HG03139 (cell line): Measurements from ENCODE around the gene SERBP1.

Experiments used
- ATAC-seq: cut with Tn5 transposase; IDR thresholded peaks from one replicate; pipeline ENCODE4 v1.9.1; 2021; ENCODE audit not compliant: unreplicated experiment

The SERBP1 gene

GRCh38 chr1:67368046-67368514, 62.1 kb downstream of the SERBP1 start:
- no peak for ATAC-seq

GRCh38 chr1:67367370-67368045, 62.7 kb downstream of the SERBP1 start:
- ATAC-seq: no peak

GRCh38 chr1:67361641-67362040, 68.6 kb downstream of the SERBP1 start:
- ATAC-seq: no peak

- no peak for ATAC-seq
Measured at GRCh38 chr1:67359592-67359991, 70.6 kb downstream of the SERBP1 start.
